ENCODE measurements around the gene RPL3. TPM values are rescaled to one million over a fixed set of nuclear protein-coding genes. Genes with fewer than 3 reads are reported as not detected.

Gene RPL3
- polyA plus RNA-seq, 1 donor, result 2,943 TPM

DNA sequence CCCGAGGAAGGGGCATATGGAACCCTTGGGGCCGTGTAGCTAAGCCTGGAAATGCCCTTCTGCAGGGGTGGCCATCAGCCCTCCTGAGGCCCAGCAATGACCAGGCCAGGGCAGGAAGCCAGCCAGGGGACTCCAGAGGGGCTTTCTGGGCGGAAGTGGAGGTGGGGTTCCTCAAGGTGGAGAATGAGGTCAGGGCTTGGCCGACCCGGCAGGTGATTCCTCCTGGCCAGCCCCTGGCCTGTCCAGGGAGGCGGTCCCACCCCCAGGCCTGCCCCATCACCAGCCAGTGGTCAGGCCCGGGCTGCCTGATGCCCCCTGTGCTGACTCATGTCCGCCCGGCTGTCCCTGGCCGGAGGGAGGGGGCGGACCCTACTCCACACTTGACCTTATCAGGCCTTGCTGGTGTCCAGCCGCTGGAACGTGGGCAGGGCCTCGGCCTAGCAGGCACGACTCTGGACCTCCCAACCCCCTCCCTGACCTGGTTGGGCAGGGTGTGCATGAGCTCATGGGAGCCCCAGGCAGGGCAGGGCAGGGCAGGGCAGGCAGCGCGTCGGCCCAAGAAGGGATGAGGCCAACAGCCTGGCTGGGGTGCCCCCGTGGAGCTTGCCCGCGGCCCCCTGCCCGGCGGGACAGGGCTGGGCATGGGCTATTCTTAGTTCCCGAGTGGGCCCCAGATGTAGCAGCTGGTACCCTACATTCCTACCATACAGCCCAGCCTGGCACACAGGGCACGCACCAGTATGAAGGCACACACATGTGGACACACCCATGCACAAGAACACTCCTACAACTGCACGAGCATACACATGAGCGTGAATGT is 35.9 kb downstream of the RPL3 start:
- DNase-seq (ENCODE audit: low read depth), result no peak

DNA sequence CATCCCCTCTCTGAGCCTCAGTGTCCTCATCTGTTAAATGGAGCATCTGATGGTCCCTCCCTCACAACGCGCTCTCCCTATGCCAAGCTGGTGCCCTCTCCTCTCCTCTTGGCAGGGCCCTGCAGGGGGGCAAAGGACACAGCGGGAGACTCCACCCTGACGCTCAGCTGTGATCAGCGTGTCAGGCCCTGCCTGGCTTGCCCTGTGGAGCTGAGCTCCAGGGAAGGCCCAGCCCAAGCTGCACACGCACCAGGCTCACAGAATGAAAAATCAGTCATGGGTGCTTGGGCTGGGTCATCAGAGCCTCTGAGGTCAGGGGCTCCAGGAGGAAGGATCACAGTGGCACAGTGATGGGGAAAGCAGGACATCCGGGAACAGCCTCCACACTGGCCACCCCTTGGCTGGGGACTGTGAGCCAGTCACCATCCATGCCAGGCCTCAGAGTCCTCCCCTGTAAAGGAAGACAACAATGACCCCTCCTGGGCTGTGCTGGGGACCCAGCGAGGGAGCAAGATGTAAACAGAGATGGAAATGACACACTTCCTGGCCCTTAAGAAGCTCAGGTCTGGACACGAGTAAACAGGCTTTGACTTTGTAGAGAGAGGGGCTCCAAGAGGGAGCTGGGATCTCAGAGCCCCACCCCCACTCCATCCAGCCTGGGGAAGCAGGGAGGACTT is 36.6 kb downstream of the RPL3 start:
- no peak for DNase-seq (ENCODE audit: low read depth)

DNA sequence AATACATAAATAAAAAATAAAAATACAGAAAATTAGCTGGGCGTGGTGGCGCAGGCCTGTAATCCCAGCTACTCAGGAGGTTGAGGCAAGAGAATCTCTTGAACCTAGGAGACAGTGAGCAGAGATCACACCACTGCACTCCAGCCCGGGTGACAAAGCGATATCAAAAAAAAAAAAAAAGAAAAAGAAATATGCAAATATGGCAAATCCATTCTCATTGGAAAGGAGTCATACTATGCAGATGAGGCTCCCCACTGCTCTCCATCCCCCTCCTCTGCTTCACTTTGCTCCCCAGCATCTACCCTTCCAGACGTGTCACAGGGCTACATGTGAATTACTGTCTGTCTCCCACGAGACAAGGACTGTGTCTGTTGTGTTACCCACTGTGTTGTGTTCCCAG is 38.3 kb downstream of the RPL3 start:
- DNase-seq (ENCODE audit: low read depth), result no peak

DNA sequence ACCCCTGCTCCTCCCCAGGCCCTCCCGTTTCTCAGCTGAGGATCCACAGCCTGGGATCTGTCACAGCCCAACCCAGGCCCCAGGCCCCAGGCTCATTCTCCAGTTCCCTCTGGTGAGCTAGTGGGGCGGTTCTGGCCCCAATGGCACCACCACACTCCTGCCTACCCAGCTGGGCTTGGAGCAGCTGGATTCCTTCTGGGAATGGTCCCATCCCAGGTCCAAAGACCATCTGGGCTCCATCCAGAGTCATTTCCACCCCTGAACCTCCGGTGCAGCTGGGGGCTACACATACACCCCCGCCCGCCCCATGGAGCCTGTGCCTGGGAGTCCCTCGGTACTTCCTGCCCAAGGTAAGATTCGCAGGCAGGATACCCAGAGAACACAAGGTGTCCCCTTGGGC is 39.2 kb downstream of the RPL3 start:
- DNase-seq (ENCODE audit: low read depth), result no peak

DNA sequence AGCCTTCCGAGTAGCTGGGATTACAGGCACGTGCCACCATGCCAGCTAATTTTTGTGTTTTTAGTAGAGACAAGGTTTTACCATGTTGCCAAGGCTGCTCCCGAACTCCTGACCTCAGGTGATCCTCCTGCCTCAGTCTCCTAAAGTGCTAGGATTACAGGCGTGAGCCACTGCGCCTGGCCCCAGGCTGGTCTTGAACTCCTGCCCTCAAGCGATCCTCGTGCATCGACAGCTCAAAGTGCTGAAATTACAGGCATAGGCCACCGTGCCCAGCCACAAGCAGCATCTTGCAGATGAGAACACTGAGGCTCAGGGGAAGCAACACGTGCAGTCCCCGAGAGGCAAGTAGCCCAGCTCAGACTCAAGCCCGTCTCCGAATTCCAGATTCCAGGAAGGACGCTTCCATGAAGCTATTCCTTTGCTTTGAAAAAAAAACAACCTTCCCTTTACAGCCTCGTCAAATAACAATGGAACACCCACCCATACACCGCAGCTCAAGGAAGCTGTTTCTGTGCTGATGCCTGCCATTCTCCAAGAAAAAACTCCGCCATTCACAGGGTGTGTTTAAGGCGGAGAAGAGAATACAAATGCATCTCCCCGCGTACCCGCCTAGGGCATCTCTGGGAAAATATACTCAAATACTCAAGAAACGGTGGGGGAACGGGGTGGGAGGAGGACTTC is 40.1 kb downstream of the RPL3 start:
- no peak for DNase-seq (ENCODE audit: low read depth)

DNA sequence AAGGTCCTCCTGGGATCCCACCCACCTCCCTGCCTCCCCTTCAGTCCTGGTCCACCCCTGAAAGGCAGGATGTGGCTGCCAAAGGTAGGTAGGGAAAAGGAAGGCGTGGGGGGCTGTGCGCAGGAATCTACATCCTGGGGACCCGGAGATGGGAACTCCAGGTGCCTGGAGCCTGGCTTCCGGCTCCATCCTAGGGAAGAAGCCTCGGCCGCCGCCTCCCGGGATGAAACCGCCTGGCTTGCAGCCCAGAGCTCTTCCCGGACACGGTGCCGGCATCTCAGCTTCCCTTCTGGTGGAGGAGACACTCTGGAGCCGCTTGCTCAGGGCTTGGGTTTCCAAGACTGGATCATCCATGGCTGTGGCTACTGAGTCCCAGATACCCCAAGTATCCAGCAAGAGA is 41.4 kb downstream of the RPL3 start:
- DNase-seq (ENCODE audit: low read depth), result no peak

DNA sequence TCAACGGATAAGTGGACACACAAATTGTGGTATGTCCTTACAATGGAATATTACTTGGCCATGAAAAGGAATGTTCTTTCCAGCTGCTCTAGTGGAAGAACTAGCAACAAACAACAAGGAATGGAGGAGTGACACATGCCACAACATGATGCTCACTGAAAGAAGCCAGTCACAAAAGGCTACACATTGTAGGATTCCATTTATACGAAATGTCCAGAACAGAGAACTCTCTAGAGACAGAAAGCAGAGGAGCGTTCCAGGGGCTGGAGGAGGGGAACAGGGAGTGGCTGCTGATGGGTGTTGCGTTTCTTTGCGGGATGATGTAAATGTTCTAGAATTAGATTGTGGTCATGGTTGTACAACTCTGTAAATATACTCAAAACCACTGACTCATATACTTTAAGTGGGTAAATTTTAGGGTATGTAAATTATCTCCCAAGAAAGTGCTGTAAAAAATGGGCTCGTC is 42.2 kb downstream of the RPL3 start:
- no peak for DNase-seq (ENCODE audit: low read depth)

DNA sequence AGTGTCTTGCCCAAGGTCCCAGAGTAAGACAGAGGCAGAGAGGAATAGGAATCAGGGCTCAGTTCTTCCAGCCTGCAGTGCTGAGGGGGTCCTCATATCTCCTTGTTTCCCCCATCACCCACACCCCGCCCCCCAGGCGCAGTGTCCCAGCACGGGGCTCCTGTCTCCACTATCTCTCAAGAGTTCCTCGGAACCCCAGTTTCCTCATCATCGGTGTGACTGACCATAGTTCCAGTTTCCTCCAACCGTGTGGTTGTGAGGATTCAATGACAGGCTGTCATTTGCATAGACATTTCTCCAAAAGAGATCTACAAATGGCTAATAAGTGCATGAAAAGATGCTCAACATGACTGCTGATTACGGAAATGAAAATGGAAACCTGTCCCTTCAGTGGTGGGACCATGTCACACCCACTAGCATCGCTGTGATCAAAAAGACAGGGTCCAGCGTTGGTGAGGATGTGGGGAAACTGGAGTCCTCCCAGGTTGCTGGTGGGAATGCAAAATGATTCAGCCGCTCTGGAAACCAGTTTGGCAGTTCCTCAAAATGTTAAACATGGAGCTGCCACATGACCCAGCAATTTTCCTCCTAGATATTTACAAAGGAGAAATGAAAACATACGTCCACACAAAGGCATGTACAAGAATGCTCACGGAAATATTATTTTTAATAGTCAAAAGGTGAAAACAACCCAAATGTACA is 42.8 kb downstream of the RPL3 start:
- no peak for DNase-seq (ENCODE audit: low read depth)

DNA sequence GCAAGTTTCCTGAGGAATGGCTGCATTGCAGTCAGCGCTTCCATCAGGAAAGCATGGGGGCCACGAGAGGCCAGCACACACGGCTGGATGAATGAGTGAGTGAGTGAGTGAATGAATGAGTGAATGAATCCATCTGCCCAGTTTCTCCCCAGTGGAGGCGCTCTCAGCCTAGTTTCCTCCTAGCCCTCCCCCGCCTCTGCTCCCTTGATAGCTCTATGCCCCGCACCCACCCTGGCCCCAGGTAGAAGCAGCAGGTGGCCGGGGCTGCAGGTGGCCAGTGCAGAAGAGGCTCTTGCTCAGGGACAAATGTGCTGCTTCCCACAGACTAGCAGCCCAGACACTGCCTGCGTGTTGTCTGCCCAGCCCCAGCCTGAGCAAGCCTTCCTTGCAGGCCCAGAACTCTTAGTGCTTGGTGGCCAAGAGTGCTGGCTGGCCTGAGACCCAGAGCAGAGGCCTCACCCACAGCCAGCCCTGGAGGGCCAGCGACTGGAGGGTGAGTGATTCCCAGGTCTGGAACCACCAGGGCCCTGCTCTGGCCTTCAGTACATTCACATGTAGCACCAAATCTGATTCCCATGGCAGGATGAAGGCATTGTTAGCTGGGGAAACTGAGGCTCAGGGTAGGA is 43.5 kb downstream of the RPL3 start:
- no peak for DNase-seq (ENCODE audit: low read depth)

DNA sequence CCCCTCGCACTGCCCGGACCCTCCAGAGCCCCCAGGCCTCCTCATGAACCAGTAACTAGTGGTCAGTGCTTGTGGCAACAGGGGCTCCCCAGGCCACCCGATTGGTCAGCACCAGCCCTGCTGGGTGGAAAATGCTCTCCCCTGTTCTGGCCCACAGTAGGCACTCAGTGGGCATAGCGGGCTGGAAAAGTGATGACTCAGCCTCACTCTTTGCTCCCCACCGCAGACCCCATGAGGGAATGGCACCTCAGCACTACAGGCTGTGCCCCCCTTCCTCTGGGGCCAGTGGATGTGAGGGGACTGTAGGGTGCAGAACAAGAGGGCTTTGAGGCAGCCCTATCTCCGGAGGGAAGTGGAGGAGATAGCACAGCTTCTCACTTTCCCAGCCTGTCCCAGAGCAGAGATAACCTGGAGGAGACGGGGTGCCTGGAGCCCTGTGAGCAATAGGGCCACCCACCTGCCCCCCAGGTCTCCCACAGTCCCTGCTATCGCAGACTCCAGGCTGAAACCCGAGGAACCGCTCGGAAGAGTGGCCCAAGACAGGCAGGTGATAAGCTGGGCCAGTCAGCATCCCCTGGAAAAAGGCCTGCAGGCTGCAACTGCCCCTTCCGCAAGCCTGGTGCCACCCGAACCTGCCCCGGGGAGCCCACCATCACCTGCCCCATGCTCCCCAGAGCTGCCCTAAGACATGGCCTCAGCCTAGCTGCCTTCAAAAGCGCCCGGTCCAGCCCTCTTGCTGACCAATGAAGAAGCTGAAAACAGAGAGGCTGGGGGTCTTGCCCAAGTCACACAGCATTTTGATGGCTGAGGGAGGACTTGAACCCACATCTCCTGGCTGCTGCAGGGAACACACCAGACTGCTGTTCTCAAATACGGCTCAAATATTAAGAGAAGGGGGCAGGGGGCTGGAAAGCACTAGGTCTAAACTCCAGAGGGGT is 45.2 kb downstream of the RPL3 start:
- DNase-seq (ENCODE audit: low read depth), result no peak

DNA sequence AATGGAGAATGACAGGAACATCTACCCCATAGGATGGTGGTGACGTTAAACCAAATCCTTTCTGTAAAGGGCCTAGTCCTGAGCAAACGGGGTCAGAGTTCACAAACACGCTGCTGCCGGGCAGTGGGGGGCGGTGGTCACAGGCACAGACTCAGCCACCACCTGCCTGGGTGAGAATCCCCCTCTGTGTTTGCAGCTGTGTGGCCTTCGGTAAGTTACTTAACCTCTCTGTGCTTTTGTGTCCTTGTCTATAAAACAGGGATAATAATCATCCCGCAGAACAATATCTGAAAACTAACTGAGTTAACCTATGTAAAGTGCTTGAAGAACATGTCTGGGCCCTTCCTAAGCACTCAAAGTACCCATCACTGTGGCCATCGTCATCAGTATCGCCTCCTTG is 48.6 kb downstream of the RPL3 start:
- DNase-seq (ENCODE audit: low read depth), result no peak

DNA sequence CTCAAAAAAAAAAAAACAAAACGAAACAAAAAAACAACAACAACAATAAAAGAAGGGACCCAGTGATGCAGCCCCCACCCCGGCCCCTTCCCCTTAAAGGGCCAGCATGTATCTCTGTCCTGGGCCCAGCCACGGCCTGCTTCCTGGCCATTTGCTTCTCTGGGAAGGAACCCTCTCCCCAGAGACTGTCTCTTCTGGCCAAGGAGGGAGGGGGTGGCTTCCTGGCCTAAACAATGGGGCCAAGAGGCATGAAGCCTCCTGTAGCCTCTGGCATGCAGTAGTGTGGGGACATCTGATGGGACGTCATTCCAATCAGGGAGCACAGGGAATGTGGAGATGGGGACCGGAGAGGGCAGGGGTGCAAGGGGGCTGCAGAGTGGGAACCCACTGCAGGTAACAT is 49.1 kb downstream of the RPL3 start:
- DNase-seq (ENCODE audit: low read depth), result no peak

DNA sequence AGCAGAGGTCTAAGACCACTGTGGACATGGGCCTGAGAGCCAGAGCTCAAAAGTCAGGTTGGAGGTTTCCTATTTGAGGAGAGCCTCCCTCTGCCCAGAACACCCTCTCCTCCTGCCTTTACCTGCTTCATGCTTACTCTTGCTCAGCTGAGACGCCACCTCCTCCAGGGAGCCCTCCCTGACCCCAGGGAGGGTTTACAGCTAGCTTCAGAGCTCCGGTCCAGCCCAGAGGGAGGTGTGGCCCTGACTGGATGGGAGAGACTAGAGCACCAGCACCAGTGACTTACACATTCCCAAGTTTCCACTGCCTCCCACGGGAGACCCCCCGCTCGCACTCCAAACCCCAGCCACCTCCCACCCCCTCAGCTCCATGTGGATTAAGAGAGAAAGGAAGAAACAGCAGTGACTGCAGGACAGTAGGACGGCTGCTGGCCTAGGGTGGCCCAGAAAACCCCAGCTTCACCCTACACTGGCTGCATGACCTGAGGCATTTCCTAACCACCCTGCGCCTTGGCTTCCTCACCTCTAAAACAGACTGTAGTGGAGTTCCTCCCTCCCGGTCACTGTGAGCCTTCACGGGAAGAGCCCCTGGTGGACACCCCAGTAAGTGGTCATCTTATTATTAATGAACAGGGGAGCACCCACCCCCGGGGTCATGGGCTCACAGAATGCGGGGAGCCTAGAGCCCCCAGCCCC is 50.2 kb downstream of the RPL3 start:
- DNase-seq (ENCODE audit: low read depth), result no peak

DNA sequence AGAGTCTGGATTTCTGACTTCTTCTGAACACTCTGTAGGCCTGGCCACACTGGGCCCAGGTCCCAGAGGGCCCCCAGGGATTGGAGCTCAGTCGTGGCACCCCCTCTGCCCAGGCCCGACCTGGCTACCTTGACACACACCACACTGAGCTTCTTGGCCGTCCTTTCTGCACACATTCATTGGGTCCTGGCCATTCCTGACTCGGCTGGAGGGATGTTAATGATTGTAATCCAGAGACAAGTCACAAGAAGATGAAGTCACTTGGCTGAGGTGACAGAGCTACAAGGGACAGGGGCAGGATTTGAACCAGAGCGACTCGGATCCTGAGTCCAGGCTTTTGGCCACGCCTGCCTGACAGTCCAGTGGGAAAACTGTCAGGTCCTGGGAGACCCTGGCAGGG is 50.8 kb downstream of the RPL3 start:
- DNase-seq (ENCODE audit: low read depth), result no peak

DNA sequence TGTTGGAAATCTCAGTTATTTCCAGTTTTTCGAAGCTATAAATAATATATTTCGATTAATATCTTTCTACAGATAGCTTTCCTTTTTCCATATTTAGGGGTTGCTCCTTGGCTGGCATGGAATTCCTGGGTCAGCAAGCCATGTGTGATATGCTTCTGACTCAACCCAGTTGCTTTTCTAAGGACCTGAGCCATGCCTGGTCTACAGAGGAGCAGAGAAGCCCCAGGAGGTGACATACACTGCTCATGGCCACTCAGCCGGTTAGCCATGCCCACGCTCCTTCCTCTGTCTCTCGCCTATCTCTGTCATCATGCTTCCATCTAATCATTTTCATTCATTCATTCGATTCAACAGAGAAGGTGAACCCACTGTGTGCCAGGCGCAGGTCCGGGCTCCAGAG is 51.4 kb downstream of the RPL3 start:
- DNase-seq (ENCODE audit: low read depth), result no peak

DNA sequence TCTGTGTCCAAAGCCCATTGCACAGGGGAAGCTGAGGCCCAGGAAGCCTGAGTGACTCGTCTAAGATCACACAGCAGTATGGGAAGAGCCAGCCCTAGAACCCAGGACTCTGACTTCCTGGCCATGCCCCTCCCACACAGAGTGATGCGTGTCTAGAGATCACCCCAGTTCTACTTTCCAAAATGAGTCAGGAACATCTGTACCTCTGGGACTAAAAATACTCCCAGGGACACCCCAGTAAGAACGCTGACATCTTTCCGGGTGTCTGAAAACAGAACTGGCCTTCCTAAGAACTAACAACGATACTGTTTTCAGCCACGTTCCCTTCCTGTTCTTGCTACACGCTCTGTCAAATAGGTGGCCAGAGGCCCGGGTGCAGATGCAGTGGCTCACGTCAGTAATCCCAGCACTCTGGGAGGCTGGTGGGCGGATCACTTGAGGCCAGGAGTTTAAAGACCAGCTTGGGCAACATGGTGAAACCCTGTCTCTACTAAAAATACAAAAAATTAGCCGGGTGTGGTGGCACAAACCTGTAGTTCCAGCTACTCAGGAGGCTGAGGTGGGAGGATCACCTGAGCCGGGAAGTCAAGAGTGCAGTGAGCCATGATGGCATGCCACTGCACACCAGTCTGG is 52.9 kb downstream of the RPL3 start:
- DNase-seq (ENCODE audit: low read depth), result no peak

DNA sequence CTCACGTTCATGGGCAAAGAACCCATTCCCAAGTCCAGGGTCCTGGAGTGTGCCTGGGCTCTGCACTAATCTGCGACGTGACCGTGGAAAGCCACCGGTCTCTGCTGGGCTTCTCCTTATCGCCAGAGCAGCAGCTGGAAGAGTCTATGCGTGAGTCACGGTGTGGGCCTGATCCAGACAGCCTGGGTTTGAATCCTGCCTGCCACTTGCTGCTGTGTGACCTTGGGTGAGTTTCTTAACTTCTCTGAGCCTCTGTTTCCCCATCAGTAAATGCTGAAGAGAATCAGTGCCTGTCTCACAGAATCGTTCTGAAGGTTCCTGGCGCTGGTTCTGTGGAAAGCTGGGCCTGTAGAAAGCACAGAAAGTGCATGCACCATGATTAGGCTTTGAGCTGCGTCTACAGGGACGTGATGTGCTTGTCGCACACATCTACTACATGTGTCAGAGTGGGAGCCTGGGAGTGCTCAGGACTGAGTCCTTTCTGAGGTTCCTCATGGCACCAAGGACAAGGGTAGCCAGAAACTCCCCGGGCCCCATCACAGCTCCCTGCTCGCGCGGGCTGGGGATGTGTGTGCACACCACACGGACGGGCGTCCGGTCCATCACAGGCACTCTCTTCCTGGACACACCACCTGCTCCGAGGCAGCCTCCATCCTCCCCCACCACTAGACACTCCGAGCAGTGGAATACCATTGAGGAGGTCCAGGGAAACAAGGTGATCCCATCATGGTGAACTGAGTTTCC is 54.1 kb downstream of the RPL3 start:
- no peak for DNase-seq (ENCODE audit: low read depth)

DNA sequence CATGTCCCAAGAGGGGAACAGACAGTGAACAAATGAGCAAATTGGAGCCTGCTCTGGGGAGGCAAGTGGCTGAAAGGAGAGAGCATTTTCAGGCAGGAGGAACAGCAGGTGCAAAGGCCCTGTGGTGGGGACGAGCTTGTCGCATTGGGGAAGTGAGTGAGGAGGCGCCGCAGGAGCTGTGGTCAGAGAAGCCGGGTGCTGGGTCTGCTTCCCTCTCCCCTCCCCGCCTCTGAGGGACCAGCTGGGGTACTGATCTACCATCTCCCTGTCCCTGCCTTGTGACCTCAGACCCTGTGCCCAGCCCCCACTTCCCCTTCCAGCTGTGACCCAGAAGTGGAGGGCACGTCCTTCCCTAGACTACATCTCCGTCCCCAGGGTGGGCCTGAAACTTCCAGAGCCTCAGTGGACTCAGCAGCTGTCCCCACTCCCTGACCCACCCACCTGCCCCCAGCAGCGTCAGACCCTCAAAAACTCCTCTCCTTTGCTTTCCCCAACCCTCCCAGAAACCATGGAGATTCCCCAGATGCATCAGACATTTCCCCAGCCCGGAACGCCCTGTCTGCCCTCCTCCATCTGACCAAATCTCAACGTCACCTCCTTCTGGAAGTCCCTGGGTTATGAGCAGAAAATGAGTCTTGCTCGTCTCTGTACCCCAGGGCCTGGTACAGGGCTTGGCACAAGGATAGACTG is 54.9 kb downstream of the RPL3 start:
- no peak for DNase-seq (ENCODE audit: low read depth)
